HepG2 (cell line): Measurements from ENCODE around the gene CAPRIN1. TPM values are rescaled to one million over a fixed set of nuclear protein-coding genes. Genes with fewer than 3 reads are reported as not detected.

ENCODE experiments used
- ATAC-seq: fragments of 200-7000 bp; cut with Tn5 transposase; 3 replicates; pipeline ENCODE4 v1.9.1; 2020; ENCODE audit warnings: mild to moderate bottlenecking, moderate library complexity
- BruUV-seq: library from RNA; stranded (reverse); fragments of 400-500 nt; replicated peaks from 2 replicates; lab custom pipeline; 2021; lab: Mats Ljungman, UMichigan
- CTCF ChIA-PET: fragments of 300-600 bp; formaldehyde crosslinking; extraction: SDS; loops from one replicate; lab custom pipeline; 2021; ENCODE audit warnings: low total read pairs, inconsistent platforms, low intra/inter-chr PET ratio; lab: Yijun Ruan, JAX
- POLR2A ChIA-PET: fragments of 350-600 bp; sonication (Branson Sonifier 250); formaldehyde crosslinking; loops from one replicate; lab custom pipeline; 2020; ENCODE audit warnings: antibody characterized with exemption, inconsistent platforms; lab: Yijun Ruan, JAX
- DNase-seq: peaks from one replicate; pipeline ENCODE4 v3.0.0-alpha.2; 2015; ENCODE audit warnings: low spot score
- FAIRE-seq: peaks from 3 replicates; lab custom pipeline; 2011; peaks lifted over from hg19 to GRCh38; lab: Jason Lieb, UNC
- H2AFZ ChIP-seq: one replicate; pipeline ENCODE4 v1.6.1; 2011; ENCODE audit warnings: low read length, inconsistent platforms
- H3K27ac ChIP-seq: fragments of 300-600 bp; 3 replicates; pipeline ENCODE4 v1.8.0; 2011; ENCODE audit warnings: mixed run types, mild to moderate bottlenecking, mixed read lengths, low read length, inconsistent platforms; ENCODE audit not compliant: insufficient read depth; ENCODE audit errors: extremely low read length
- H3K27me3 ChIP-seq, 2 experiments: fragments of 200-600 bp in 1 of 2; 2 replicates in 1 of 2; 3 replicates in 1 of 2; pipeline versions ENCODE4 v1.6.0 to v1.8.0; 2011; ENCODE audit warnings: low read length in 2 of 2, mild to moderate bottlenecking in 2 of 2, moderate library complexity in 2 of 2, inconsistent platforms in 1 of 2; ENCODE audit not compliant: insufficient read depth in 2 of 2, control insufficient read depth in 1 of 2
- H3K36me3 ChIP-seq, 2 experiments: fragments of 200-600 bp in 1 of 2; replicated peaks in 1 of 2; 2 replicates in 1 of 2; 3 replicates in 1 of 2; pipeline versions ENCODE4 v1.5.1 to v1.8.0; 2011; ENCODE audit warnings: low read length in 2 of 2, inconsistent platforms in 1 of 2; ENCODE audit not compliant: insufficient read depth in 2 of 2, control insufficient read depth in 1 of 2
- H3K4me1 ChIP-seq: 2 replicates; pipeline ENCODE4 v1.5.1; 2012; ENCODE audit warnings: low read length, inconsistent platforms; ENCODE audit not compliant: insufficient read depth
- H3K4me2 ChIP-seq: 2 replicates; pipeline ENCODE4 v1.6.0; 2011; ENCODE audit warnings: low read depth, low read length, inconsistent platforms
- H3K4me3 ChIP-seq, 3 experiments: fragments of 200-600 bp in 1 of 3; sonication (generic), shearing (Covaris generic) in 1 of 3; replicated peaks in 1 of 3; 2 replicates each; pipeline ENCODE4 v1.5.1; 2011 to 2016; ENCODE audit warnings: low read length in 3 of 3, inconsistent platforms in 2 of 3, low read depth in 2 of 3, mild to moderate bottlenecking in 2 of 3, control low read depth in 1 of 3, mixed read lengths in 1 of 3; ENCODE audit not compliant: insufficient read depth in 1 of 3
- H3K79me2 ChIP-seq: one replicate; pipeline ENCODE4 v1.6.1; 2011; ENCODE audit warnings: low read length, inconsistent platforms; ENCODE audit not compliant: insufficient read depth
- H3K9ac ChIP-seq: 2 replicates; pipeline ENCODE4 v1.6.0; 2011; ENCODE audit warnings: mild to moderate bottlenecking, low read depth, low read length, inconsistent platforms; ENCODE audit not compliant: insufficient read depth
- H3K9me3 ChIP-seq: 2 replicates; pipeline ENCODE4 v1.5.1; 2012; ENCODE audit warnings: mild to moderate bottlenecking, low read length
- H4K20me1 ChIP-seq: 2 replicates; pipeline ENCODE4 v1.6.0; 2011; ENCODE audit warnings: inconsistent platforms, mild to moderate bottlenecking, low read length, moderate library complexity; ENCODE audit not compliant: insufficient read depth
- GZF1 ChIP-seq: sonication (generic); formaldehyde crosslinking; IDR thresholded peaks from 2 replicates; pipeline ENCODE4 v1.5.1; 2020; ENCODE audit warnings: mild to moderate bottlenecking, missing genetic modification reagents
- KAT2B ChIP-seq: fragments of 150-350 bp; IDR thresholded peaks from 2 replicates; pipeline ENCODE4 v1.6.1; 2014; ENCODE audit warnings: low read depth, low read length, borderline replicate concordance
- PPARG ChIP-seq: conservative IDR thresholded peaks from 2 replicates; pipeline ENCODE4 v1.6.1; 2016; ENCODE audit warnings: missing biosample characterization, missing genetic modification reagents
- THAP11 ChIP-seq: IDR thresholded peaks from 2 replicates; pipeline ENCODE4 v1.6.1; 2016; ENCODE audit warnings: missing biosample characterization, missing genetic modification reagents
- YEATS2 ChIP-seq: sonication (generic); formaldehyde crosslinking; IDR thresholded peaks from 2 replicates; pipeline ENCODE4 v1.4.0; 2020; ENCODE audit warnings: missing genetic modification reagents, borderline replicate concordance
- ZNF17 ChIP-seq: sonication (generic); formaldehyde crosslinking; IDR thresholded peaks from 2 replicates; pipeline ENCODE4 v1.5.0; 2020; ENCODE audit warnings: mild to moderate bottlenecking, missing genetic modification reagents
- ZNF660 ChIP-seq: sonication (generic); formaldehyde crosslinking; IDR thresholded peaks from 2 replicates; pipeline ENCODE4 v1.5.1; 2020; ENCODE audit warnings: mild to moderate bottlenecking, low read depth, missing genetic modification reagents, borderline replicate concordance
- ZNF773 ChIP-seq: sonication (generic); formaldehyde crosslinking; IDR thresholded peaks from 2 replicates; pipeline ENCODE4 v1.4.0; 2020; ENCODE audit warnings: missing genetic modification reagents, borderline replicate concordance
- ZNF777 ChIP-seq: sonication (generic); formaldehyde crosslinking; IDR thresholded peaks from 2 replicates; pipeline ENCODE4 v1.4.0; 2020; ENCODE audit warnings: missing genetic modification reagents
- WGBS: methylation state at CpG from one replicate; pipeline ENCODE4 v1.1.6; 2017; ENCODE audit warnings: low lambda C conversion rate; 5-methylcytosine and 5-hydroxymethylcytosine counted together
- in situ Hi-C: cut with HindIII; loops from 2 replicates; pipeline ENCODE4 v1.10.0; 2017; ENCODE audit warnings: low pct_unique_long_range_greater_than_20kb; ENCODE audit not compliant: extremely low pct_ligation_motif_present
- intact Hi-C: fragments of 100-400 bp; cut with micrococcal nuclease; formaldehyde crosslinking; loops from one replicate; pipeline ENCODE4 v1.10.0; 2022; ENCODE audit not compliant: unreplicated experiment
- polyA plus RNA-seq, 8 experiments: library from polyadenylated mRNA; depleted of rRNA in 3 of 8; stranded (reverse) in 7 of 8; unstranded in 1 of 8; fragments of >200 nt; fragmentation: Illumina TruSeq in 4 of 8; extraction: Trizol in 4 of 8; gene quantifications; 2 replicates each; pipeline versions ENCODE4 v1.2.1 to v1.2.3, GENCODE V29; 2011 to 2016; ENCODE audit warnings: low read depth in 4 of 8, missing spikeins in 1 of 8, mixed read lengths in 1 of 8; ENCODE audit not compliant: insufficient read depth in 1 of 8
- total RNA-seq, 5 experiments: library from RNA; depleted of rRNA; stranded (reverse); fragments of >200 nt; fragmentation: Illumina TruSeq; extraction: Trizol; gene quantifications; 2 replicates each; pipeline ENCODE4 v1.2.3, GENCODE V29; 2016; ENCODE audit warnings: low read depth in 1 of 5
- TF ChIP-seq, protein P1 (sequence below): sonication (generic); formaldehyde crosslinking; IDR thresholded peaks from 2 replicates; pipeline ENCODE4 v1.4.0; 2020; ENCODE audit warnings: mild to moderate bottlenecking, missing genetic modification reagents
- TF ChIP-seq, protein P2 (sequence below): sonication (generic); formaldehyde crosslinking; IDR thresholded peaks from 2 replicates; pipeline ENCODE4 v1.5.1; 2020; ENCODE audit warnings: missing genetic modification reagents, mild to moderate bottlenecking, borderline replicate concordance
- TF ChIP-seq, protein P3 (sequence below): sonication (generic); formaldehyde crosslinking; IDR thresholded peaks from 2 replicates; pipeline ENCODE4 v1.4.0; 2020; ENCODE audit warnings: missing genetic modification reagents, borderline replicate concordance
- TF ChIP-seq, protein P4 (sequence below): sonication (generic); formaldehyde crosslinking; IDR thresholded peaks from 2 replicates; pipeline ENCODE4 v1.4.0; 2020; ENCODE audit warnings: missing genetic modification reagents

The CAPRIN1 gene
- total and polyA plus RNA-seq, 2 of the 13 experiments (the other 11 are each of a cell fraction or from before 2014, with no cell fraction given), result 114 to 162 TPM

DNA sequence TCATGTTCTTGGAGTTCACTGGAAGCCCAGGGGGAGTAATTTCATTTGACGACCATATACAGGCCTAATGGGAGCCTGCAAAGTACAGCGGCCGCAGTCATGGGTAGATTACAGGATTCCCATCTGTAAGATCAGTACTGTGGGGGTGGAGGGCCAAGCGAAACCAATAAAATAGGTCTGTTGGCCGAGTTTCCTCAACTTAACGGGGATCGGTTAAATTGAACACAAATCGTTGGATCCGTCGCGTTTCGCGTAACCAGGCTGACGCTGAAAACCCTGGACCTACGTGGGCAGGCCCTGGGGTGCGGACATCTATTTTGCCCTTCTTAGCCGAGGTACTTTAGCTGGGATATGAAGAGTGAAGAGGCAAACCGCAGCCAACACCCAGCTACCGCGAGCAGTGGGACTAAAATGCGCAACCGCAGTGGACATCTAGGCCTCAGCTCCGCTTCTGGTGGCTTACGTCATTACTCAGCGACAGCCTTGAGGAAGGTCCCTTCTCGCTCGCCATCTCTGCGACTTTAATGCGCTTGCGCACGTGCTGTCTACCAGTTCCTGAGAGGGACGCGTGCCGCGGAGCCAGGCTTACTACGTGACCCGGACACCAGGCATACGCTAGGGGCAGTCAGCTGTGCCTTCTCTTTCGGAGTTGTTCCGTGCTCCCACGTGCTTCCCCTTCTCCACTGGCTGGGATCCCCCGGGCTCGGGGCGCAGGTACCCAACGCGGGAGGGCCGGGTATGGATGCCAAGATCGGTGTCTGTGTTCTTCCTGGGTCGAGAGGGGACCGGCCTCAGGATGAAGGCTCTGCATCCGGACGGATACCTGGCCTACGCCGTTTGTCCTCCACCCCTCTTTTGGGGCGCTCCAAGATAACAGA lies 53.8 kb downstream of the CAPRIN1 start, which contains the start of gene NAT10:
NAT10 (plus strand) TSS at position 551 of the 878 bp plus-strand sequence. CDS start 2,597 bp downstream, outside the sequence.
- CTCF ChIA-PET, result no interaction called here
- peak; percentile 99 for TF ChIP-seq YEATS2 (CRISPR knock-in tag)
- TF ChIP-seq GZF1 (CRISPR knock-in tag), result no peak
- TF ChIP-seq, protein P1, sequence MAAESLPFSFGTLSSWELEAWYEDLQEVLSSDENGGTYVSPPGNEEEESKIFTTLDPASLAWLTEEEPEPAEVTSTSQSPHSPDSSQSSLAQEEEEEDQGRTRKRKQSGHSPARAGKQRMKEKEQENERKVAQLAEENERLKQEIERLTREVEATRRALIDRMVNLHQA (CRISPR knock-in tag), result no peak
- TF ChIP-seq PPARG (CRISPR knock-in tag), result peak; percentile 56; the same call in 1 of the 2 replicates
- no peak for TF ChIP-seq ZNF660 (CRISPR knock-in tag)
- TF ChIP-seq, protein P2, sequence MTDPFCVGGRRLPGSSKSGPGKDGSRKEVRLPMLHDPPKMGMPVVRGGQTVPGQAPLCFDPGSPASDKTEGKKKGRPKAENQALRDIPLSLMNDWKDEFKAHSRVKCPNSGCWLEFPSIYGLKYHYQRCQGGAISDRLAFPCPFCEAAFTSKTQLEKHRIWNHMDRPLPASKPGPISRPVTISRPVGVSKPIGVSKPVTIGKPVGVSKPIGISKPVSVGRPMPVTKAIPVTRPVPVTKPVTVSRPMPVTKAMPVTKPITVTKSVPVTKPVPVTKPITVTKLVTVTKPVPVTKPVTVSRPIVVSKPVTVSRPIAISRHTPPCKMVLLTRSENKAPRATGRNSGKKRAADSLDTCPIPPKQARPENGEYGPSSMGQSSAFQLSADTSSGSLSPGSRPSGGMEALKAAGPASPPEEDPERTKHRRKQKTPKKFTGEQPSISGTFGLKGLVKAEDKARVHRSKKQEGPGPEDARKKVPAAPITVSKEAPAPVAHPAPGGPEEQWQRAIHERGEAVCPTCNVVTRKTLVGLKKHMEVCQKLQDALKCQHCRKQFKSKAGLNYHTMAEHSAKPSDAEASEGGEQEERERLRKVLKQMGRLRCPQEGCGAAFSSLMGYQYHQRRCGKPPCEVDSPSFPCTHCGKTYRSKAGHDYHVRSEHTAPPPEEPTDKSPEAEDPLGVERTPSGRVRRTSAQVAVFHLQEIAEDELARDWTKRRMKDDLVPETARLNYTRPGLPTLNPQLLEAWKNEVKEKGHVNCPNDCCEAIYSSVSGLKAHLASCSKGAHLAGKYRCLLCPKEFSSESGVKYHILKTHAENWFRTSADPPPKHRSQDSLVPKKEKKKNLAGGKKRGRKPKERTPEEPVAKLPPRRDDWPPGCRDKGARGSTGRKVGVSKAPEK (CRISPR knock-in tag), result no peak
- TF ChIP-seq THAP11, result peak; percentile 96
- TF ChIP-seq, protein P3, sequence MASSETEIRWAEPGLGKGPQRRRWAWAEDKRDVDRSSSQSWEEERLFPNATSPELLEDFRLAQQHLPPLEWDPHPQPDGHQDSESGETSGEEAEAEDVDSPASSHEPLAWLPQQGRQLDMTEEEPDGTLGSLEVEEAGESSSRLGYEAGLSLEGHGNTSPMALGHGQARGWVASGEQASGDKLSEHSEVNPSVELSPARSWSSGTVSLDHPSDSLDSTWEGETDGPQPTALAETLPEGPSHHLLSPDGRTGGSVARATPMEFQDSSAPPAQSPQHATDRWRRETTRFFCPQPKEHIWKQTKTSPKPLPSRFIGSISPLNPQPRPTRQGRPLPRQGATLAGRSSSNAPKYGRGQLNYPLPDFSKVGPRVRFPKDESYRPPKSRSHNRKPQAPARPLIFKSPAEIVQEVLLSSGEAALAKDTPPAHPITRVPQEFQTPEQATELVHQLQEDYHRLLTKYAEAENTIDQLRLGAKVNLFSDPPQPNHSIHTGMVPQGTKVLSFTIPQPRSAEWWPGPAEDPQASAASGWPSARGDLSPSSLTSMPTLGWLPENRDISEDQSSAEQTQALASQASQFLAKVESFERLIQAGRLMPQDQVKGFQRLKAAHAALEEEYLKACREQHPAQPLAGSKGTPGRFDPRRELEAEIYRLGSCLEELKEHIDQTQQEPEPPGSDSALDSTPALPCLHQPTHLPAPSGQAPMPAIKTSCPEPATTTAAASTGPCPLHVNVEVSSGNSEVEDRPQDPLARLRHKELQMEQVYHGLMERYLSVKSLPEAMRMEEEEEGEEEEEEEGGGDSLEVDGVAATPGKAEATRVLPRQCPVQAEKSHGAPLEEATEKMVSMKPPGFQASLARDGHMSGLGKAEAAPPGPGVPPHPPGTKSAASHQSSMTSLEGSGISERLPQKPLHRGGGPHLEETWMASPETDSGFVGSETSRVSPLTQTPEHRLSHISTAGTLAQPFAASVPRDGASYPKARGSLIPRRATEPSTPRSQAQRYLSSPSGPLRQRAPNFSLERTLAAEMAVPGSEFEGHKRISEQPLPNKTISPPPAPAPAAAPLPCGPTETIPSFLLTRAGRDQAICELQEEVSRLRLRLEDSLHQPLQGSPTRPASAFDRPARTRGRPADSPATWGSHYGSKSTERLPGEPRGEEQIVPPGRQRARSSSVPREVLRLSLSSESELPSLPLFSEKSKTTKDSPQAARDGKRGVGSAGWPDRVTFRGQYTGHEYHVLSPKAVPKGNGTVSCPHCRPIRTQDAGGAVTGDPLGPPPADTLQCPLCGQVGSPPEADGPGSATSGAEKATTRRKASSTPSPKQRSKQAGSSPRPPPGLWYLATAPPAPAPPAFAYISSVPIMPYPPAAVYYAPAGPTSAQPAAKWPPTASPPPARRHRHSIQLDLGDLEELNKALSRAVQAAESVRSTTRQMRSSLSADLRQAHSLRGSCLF (CRISPR knock-in tag), result 0 out of 2 replicates have a peak, but pooled peaks have one; percentile 17
- TF ChIP-seq ZNF17 (CRISPR knock-in tag), result no peak
- no peak; the same call in 1 of the 2 replicates for TF ChIP-seq ZNF773 (CRISPR knock-in tag)
- TF ChIP-seq, protein P4, sequence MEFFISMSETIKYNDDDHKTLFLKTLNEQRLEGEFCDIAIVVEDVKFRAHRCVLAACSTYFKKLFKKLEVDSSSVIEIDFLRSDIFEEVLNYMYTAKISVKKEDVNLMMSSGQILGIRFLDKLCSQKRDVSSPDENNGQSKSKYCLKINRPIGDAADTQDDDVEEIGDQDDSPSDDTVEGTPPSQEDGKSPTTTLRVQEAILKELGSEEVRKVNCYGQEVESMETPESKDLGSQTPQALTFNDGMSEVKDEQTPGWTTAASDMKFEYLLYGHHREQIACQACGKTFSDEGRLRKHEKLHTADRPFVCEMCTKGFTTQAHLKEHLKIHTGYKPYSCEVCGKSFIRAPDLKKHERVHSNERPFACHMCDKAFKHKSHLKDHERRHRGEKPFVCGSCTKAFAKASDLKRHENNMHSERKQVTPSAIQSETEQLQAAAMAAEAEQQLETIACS (CRISPR knock-in tag), result no peak; the same call in 1 of the 2 replicates
- TF ChIP-seq KAT2B, result no peak
- peak; percentile 50; the same call in 1 of the 2 replicates for TF ChIP-seq ZNF777 (CRISPR knock-in tag)

More for the DNA sequence above, 53.8 kb downstream of the CAPRIN1 start, which contains the start of gene NAT10:
- H3K4me2 ChIP-seq, result peak within 1 kb of the TSS; percentile 93
- H3K27me3 ChIP-seq, result no peaks in the 10 kb centered on the region; a peak in 1 of 5 replicates
- peaks cover 8 to 34% of the 10 kb centered on the region in 2 experiments for H3K36me3 ChIP-seq
- peaks cover 39% of the 10 kb centered on the region for H3K79me2 ChIP-seq
- peak within 1 kb of the TSS; percentile 89 to 92 (median 91) for H3K4me3 ChIP-seq
- FAIRE-seq (peak; percentile 85), DNase-seq (peak; percentile 97), ATAC-seq (peak; percentile 92)
- intact Hi-C loops (loop anchor here (1.0 kb wide), 2 partner anchors 54 to 108 kb away; partner anchors contain the start of gene CAPRIN1), in situ Hi-C loops (no loop called here)
- BruUV-seq, result TSS peak; percentile 100
- no peaks in the 10 kb centered on the region for H4K20me1 ChIP-seq
- WGBS, result under 1% methylated on average over 27 of the region's 55 CpGs
- H3K4me1 ChIP-seq, result peaks cover 27% of the 10 kb centered on the region
- no peaks in the 10 kb centered on the region for H3K9me3 ChIP-seq
- peak within 1 kb of the TSS; percentile 97 for H3K9ac ChIP-seq
- peak within 1 kb of the TSS; percentile 38 for H2AFZ ChIP-seq
- POLR2A ChIA-PET, result interaction anchor here (0.5 to 2.2 kb wide), 12 partner anchors 10 to 1201 kb away, joined by 3 to 30 read pairs (median 4); partner anchors contain the start of genes ABTB2, APIP, CAPRIN1 and PDHX
- peak within 1 kb of the TSS; percentile 88 for H3K27ac ChIP-seq
